BJ (cell line): ENCODE measurements around the gene CD7. TPM values are rescaled to one million over a fixed set of nuclear protein-coding genes. Genes with fewer than 3 reads are reported as not detected.

Experiments
- CTCF ChIA-PET: fragments of 350-600 bp; formaldehyde crosslinking; extraction: SDS; loops from one replicate; lab custom pipeline; 2021; ENCODE audit warnings: antibody characterized with exemption, inconsistent platforms; lab: Yijun Ruan, JAX
- POLR2A ChIA-PET: fragments of 300-600 bp; sonication (Branson Sonifier 250); formaldehyde crosslinking; extraction: SDS; loops from one replicate; lab custom pipeline; 2021; ENCODE audit warnings: antibody characterized with exemption; lab: Charles Lee
- DNase-seq: peaks from one replicate; pipeline ENCODE4 v3.0.0-alpha.2; 2011; ENCODE audit warnings: low read depth
- H3K27me3 ChIP-seq: 2 replicates; pipeline ENCODE4 v1.6.0; 2011; ENCODE audit warnings: low read length; ENCODE audit not compliant: control insufficient read depth, insufficient read depth
- H3K36me3 ChIP-seq: 2 replicates; pipeline ENCODE4 v1.5.1; 2011; ENCODE audit warnings: low read length; ENCODE audit not compliant: control insufficient read depth, insufficient read depth
- H3K4me3 ChIP-seq: 2 replicates; pipeline ENCODE4 v1.5.1; 2011; ENCODE audit warnings: low read depth, mild to moderate bottlenecking, control low read depth, low read length
- CTCF ChIP-seq: IDR thresholded peaks from 2 replicates; pipeline ENCODE4 v1.5.1; 2011; ENCODE audit warnings: low read depth, mild to moderate bottlenecking, control low read depth, inconsistent platforms, low read length, moderate library complexity; ENCODE audit not compliant: insufficient read depth
- polyA plus RNA-seq: library from polyadenylated mRNA; depleted of rRNA; stranded (reverse); fragments of >200 nt; gene quantifications from 2 replicates; pipeline ENCODE4 v1.2.3, GENCODE V29; 2011

CD7 gene
- polyA plus RNA-seq, 1 experiment = 0.22 TPM

- no peaks in the 10 kb centered on the region for H3K27me3 ChIP-seq
- POLR2A ChIA-PET = no interaction called here
- H3K36me3 ChIP-seq = no peaks in the 10 kb centered on the region
- no peak for DNase-seq
- CTCF ChIA-PET = interaction anchor here (0.9 to 1.9 kb wide), 4 partner anchors 15 to 100 kb away, joined by 3 to 5 read pairs (median 4); no protein-coding TSS in a partner anchor
- TF ChIP-seq CTCF = no peak
- H3K4me3 ChIP-seq = no peak overlapping the region
Observed at GRCh38 chr17:82305727-82306300, 11.6 kb downstream of the CD7 start.

- Histone ChIP-seq H3K27me3 (no peaks in the 10 kb centered on the region), H3K4me3 (no peak overlapping the region), H3K36me3 (no peaks in the 10 kb centered on the region)
- no peak for TF ChIP-seq CTCF
- CTCF ChIA-PET = interaction anchor here (0.9 to 1.9 kb wide), 5 partner anchors 13 to 100 kb away, joined by 3 to 5 read pairs (median 4); partner anchors contain the start of gene CD7
- POLR2A ChIA-PET = no interaction called here
- DNase-seq = no peak
Observed at GRCh38 chr17:82304826-82305726, 12.3 kb downstream of the CD7 start.

GRCh38 chr17:82303944-82304808 lies 13.2 kb downstream of the CD7 start:
- ChIA-PET CTCF (interaction anchor here (1.1 to 2.1 kb wide), 6 partner anchors 14 to 99 kb away, joined by 3 to 8 read pairs (median 4); partner anchors contain the start of gene CD7), POLR2A (no interaction called here)
- Histone ChIP-seq H3K36me3 (no peaks in the 10 kb centered on the region), H3K27me3 (no peaks in the 10 kb centered on the region), H3K4me3 (no peak overlapping the region)
- no peak for TF ChIP-seq CTCF
- no peak for DNase-seq

GRCh38 chr17:82302991-82303943 lies 14.1 kb downstream of the CD7 start:
- ChIA-PET CTCF (interaction anchor here (0.6 to 2.1 kb wide), 3 partner anchors 18 to 236 kb away, joined by 3 to 8 read pairs (median 4); no protein-coding TSS in a partner anchor), POLR2A (no interaction called here)
- no peak for TF ChIP-seq CTCF
- DNase-seq = no peak
- Histone ChIP-seq H3K4me3 (no peak overlapping the region), H3K36me3 (no peaks in the 10 kb centered on the region), H3K27me3 (no peaks in the 10 kb centered on the region)
